HepG2 (cell line): ENCODE results near the gene TBC1D1. TPM values are rescaled to one million over a fixed set of nuclear protein-coding genes. Genes with fewer than 3 reads are reported as not detected.

Source experiments
- DR1 ChIP-seq: sonication (generic); formaldehyde crosslinking; IDR thresholded peaks from 2 replicates; pipeline ENCODE4 v1.8.0; 2021; ENCODE audit warnings: mild to moderate bottlenecking, missing genetic modification reagents, inconsistent platforms
- GATAD2A ChIP-seq: IDR thresholded peaks from 2 replicates; pipeline ENCODE4 v1.6.1; 2016
- HDAC1 ChIP-seq: sonication (generic); formaldehyde crosslinking; IDR thresholded peaks from 2 replicates; pipeline ENCODE4 v1.5.1; 2020; ENCODE audit warnings: mild to moderate bottlenecking, missing genetic modification reagents
- HDAC2 ChIP-seq: sonication (generic); formaldehyde crosslinking; IDR thresholded peaks from 2 replicates; pipeline ENCODE4 v1.4.0; 2020; ENCODE audit warnings: missing genetic modification reagents
- ISX ChIP-seq: sonication (generic); formaldehyde crosslinking; conservative IDR thresholded peaks from 2 replicates; pipeline ENCODE4 v1.5.0; 2020; ENCODE audit warnings: missing genetic modification reagents
- KDM1A ChIP-seq: IDR thresholded peaks from 2 replicates; pipeline ENCODE4 v1.6.1; 2016; ENCODE audit warnings: missing compliant biosample characterization
- RNF2 ChIP-seq: fragments of 450-650 bp; conservative IDR thresholded peaks from 2 replicates; pipeline ENCODE4 v1.6.1; 2016; ENCODE audit warnings: low read depth
- RXRA ChIP-seq: sonication (generic); formaldehyde crosslinking; IDR thresholded peaks from 2 replicates; pipeline ENCODE4 v1.5.1; 2020; ENCODE audit warnings: missing genetic modification reagents
- SAFB2 ChIP-seq: sonication (generic); formaldehyde crosslinking; IDR thresholded peaks from 2 replicates; pipeline ENCODE4 v1.5.1; 2020; ENCODE audit warnings: missing genetic modification reagents, low read depth, mild to moderate bottlenecking, borderline replicate concordance
- TGIF2 ChIP-seq: IDR thresholded peaks from 2 replicates; pipeline ENCODE4 v1.6.1; 2016; ENCODE audit warnings: control low read depth, missing compliant biosample characterization
- ZNF264 ChIP-seq: sonication (generic); formaldehyde crosslinking; IDR thresholded peaks from 2 replicates; pipeline ENCODE4 v1.4.0; 2020; ENCODE audit warnings: missing genetic modification reagents
- ZNF446 ChIP-seq: sonication (generic); formaldehyde crosslinking; IDR thresholded peaks from 2 replicates; pipeline ENCODE4 v1.5.0; 2020; ENCODE audit warnings: mild to moderate bottlenecking, missing genetic modification reagents
- ZNF652 ChIP-seq: IDR thresholded peaks from 2 replicates; pipeline ENCODE4 v1.6.1; 2016; ENCODE audit warnings: low read depth, borderline replicate concordance
- polyA plus RNA-seq, 8 experiments: library from polyadenylated mRNA; depleted of rRNA in 3 of 8; stranded (reverse) in 7 of 8; unstranded in 1 of 8; fragments of >200 nt; fragmentation: Illumina TruSeq in 4 of 8; extraction: Trizol in 4 of 8; gene quantifications; 2 replicates each; pipeline versions ENCODE4 v1.2.1 to v1.2.3, GENCODE V29; 2011 to 2016; ENCODE audit warnings: low read depth in 4 of 8, missing spikeins in 1 of 8, mixed read lengths in 1 of 8; ENCODE audit not compliant: insufficient read depth in 1 of 8
- total RNA-seq, 5 experiments: library from RNA; depleted of rRNA; stranded (reverse); fragments of >200 nt; fragmentation: Illumina TruSeq; extraction: Trizol; gene quantifications; 2 replicates each; pipeline ENCODE4 v1.2.3, GENCODE V29; 2016; ENCODE audit warnings: low read depth in 1 of 5
- TF ChIP-seq, protein P1 (sequence below): sonication (generic); formaldehyde crosslinking; IDR thresholded peaks from 2 replicates; pipeline ENCODE4 v1.9.0; 2022; ENCODE audit warnings: missing genetic modification reagents, mild to moderate bottlenecking, borderline replicate concordance
- TF ChIP-seq, protein P2 (sequence below): sonication (generic); formaldehyde crosslinking; conservative IDR thresholded peaks from 2 replicates; pipeline ENCODE4 v1.8.0; 2022; ENCODE audit warnings: mild to moderate bottlenecking, moderate library complexity, missing genetic modification reagents
- TF ChIP-seq, protein P3 (sequence below): sonication (generic); formaldehyde crosslinking; IDR thresholded peaks from 2 replicates; pipeline ENCODE4 v1.9.0; 2022; ENCODE audit warnings: low read depth, missing genetic modification reagents
- TF ChIP-seq, protein P4 (sequence below): sonication (generic); formaldehyde crosslinking; IDR thresholded peaks from 2 replicates; pipeline ENCODE4 v1.5.0; 2020; ENCODE audit warnings: mild to moderate bottlenecking, missing genetic modification reagents
- TF ChIP-seq, protein P5 (sequence below): sonication (generic); formaldehyde crosslinking; IDR thresholded peaks from 2 replicates; pipeline ENCODE4; 2020; ENCODE audit warnings: missing genetic modification reagents, mild to moderate bottlenecking, borderline replicate concordance

The TBC1D1 gene
- total and polyA plus RNA-seq, 2 of the 13 experiments (the other 11 are each of a cell fraction or from before 2014, with no cell fraction given), result 37.3 to 62.8 TPM

DNA sequence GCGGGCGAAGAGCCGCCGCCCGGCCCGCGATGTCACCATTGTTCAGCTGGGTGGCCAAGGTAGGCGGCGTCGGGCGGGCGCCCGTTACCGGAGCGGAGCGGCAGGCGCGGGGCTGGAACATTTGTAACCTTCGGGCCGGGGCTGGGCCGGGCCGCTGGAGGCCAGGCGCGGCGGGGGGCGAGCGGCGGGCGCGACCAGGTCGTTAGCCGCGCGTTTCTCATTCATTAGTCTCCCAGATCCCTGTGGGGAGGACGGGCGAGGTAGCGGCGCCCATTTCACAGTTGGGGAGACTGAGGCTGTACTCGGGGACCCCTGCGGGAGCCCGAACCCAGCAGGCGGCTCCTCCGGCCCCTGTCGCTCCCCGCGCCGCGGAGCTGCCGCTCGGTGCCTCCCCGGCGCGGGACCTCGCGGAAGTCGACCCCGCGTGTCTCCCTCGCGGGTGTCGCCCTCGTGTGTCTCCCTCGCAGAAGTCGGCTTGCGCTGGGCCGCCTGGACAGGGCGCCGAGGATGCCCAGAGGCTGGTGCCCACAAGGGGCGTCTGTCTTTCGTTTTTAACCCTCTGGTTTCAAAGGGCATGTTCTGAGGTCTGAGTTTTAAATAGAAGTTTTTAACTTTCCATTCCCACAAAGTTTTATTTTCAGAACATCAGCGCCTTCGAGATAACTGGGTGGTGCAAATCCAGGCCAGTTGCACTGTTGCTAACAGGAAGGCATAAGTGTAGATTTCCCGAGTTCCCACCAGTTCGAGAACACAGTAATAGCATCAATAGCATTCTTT, 86.8 kb downstream of the TBC1D1 start (continued):
- TF ChIP-seq, protein P1, sequence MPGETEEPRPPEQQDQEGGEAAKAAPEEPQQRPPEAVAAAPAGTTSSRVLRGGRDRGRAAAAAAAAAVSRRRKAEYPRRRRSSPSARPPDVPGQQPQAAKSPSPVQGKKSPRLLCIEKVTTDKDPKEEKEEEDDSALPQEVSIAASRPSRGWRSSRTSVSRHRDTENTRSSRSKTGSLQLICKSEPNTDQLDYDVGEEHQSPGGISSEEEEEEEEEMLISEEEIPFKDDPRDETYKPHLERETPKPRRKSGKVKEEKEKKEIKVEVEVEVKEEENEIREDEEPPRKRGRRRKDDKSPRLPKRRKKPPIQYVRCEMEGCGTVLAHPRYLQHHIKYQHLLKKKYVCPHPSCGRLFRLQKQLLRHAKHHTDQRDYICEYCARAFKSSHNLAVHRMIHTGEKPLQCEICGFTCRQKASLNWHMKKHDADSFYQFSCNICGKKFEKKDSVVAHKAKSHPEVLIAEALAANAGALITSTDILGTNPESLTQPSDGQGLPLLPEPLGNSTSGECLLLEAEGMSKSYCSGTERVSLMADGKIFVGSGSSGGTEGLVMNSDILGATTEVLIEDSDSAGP (CRISPR knock-in tag), result peak; percentile 47; the same call in 1 of the 2 replicates
- TF ChIP-seq HDAC1 (CRISPR knock-in tag) (peak; percentile 72), ZNF446 (CRISPR knock-in tag) (0 out of 2 replicates have a peak, but pooled peaks have one; percentile 20), RXRA (0 out of 2 replicates have a peak, but pooled peaks have one; percentile 14), GATAD2A (CRISPR knock-in tag) (no peak), KDM1A (CRISPR knock-in tag) (peak; percentile 46; the same call in 1 of the 2 replicates), ISX (CRISPR knock-in tag) (0 out of 2 replicates have a peak, but pooled peaks have one; percentile 31), SAFB2 (CRISPR knock-in tag) (no peak; the same call in 1 of the 2 replicates), HDAC2 (CRISPR knock-in tag) (peak; percentile 59; the same call in 1 of the 2 replicates), RNF2 (peak; percentile 71), ZNF264 (peak; percentile 72; the same call in 1 of the 2 replicates), TGIF2 (0 out of 2 replicates have a peak, but pooled peaks have one; percentile 50), DR1 (CRISPR knock-in tag) (peak; percentile 48; the same call in 1 of the 2 replicates), ZNF652 (CRISPR knock-in tag) (peak; percentile 71)
- TF ChIP-seq, protein P2, sequence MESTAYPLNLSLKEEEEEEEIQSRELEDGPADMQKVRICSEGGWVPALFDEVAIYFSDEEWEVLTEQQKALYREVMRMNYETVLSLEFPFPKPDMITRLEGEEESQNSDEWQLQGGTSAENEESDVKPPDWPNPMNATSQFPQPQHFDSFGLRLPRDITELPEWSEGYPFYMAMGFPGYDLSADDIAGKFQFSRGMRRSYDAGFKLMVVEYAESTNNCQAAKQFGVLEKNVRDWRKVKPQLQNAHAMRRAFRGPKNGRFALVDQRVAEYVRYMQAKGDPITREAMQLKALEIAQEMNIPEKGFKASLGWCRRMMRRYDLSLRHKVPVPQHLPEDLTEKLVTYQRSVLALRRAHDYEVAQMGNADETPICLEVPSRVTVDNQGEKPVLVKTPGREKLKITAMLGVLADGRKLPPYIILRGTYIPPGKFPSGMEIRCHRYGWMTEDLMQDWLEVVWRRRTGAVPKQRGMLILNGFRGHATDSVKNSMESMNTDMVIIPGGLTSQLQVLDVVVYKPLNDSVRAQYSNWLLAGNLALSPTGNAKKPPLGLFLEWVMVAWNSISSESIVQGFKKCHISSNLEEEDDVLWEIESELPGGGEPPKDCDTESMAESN (CRISPR knock-in tag), result peak; percentile 75
- TF ChIP-seq, protein P3, sequence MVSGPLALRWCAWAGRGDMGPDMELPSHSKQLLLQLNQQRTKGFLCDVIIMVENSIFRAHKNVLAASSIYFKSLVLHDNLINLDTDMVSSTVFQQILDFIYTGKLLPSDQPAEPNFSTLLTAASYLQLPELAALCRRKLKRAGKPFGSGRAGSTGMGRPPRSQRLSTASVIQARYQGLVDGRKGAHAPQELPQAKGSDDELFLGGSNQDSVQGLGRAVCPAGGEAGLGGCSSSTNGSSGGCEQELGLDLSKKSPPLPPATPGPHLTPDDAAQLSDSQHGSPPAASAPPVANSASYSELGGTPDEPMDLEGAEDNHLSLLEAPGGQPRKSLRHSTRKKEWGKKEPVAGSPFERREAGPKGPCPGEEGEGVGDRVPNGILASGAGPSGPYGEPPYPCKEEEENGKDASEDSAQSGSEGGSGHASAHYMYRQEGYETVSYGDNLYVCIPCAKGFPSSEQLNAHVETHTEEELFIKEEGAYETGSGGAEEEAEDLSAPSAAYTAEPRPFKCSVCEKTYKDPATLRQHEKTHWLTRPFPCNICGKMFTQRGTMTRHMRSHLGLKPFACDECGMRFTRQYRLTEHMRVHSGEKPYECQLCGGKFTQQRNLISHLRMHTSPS (CRISPR knock-in tag), result peak; percentile 45; the same call in 1 of the 2 replicates
- TF ChIP-seq, protein P4, sequence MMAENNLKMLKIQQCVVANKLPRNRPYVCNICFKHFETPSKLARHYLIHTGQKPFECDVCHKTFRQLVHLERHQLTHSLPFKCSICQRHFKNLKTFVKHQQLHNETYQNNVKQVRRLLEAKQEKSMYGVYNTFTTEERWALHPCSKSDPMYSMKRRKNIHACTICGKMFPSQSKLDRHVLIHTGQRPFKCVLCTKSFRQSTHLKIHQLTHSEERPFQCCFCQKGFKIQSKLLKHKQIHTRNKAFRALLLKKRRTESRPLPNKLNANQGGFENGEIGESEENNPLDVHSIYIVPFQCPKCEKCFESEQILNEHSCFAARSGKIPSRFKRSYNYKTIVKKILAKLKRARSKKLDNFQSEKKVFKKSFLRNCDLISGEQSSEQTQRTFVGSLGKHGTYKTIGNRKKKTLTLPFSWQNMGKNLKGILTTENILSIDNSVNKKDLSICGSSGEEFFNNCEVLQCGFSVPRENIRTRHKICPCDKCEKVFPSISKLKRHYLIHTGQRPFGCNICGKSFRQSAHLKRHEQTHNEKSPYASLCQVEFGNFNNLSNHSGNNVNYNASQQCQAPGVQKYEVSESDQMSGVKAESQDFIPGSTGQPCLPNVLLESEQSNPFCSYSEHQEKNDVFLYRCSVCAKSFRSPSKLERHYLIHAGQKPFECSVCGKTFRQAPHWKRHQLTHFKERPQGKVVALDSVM (CRISPR knock-in tag), result 0 out of 2 replicates have a peak, but pooled peaks have one; percentile 15
- TF ChIP-seq, protein P5, sequence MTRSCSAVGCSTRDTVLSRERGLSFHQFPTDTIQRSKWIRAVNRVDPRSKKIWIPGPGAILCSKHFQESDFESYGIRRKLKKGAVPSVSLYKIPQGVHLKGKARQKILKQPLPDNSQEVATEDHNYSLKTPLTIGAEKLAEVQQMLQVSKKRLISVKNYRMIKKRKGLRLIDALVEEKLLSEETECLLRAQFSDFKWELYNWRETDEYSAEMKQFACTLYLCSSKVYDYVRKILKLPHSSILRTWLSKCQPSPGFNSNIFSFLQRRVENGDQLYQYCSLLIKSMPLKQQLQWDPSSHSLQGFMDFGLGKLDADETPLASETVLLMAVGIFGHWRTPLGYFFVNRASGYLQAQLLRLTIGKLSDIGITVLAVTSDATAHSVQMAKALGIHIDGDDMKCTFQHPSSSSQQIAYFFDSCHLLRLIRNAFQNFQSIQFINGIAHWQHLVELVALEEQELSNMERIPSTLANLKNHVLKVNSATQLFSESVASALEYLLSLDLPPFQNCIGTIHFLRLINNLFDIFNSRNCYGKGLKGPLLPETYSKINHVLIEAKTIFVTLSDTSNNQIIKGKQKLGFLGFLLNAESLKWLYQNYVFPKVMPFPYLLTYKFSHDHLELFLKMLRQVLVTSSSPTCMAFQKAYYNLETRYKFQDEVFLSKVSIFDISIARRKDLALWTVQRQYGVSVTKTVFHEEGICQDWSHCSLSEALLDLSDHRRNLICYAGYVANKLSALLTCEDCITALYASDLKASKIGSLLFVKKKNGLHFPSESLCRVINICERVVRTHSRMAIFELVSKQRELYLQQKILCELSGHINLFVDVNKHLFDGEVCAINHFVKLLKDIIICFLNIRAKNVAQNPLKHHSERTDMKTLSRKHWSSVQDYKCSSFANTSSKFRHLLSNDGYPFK (CRISPR knock-in tag), result 0 out of 2 replicates have a peak, but pooled peaks have one; percentile 16
